ENCODE data around the gene INPP5A. TPM values are rescaled to one million over a fixed set of nuclear protein-coding genes. Genes with fewer than 3 reads are reported as not detected.

Gene INPP5A
- total RNA-seq, 1 experiment from 2014 or later, result 44.5 TPM

GRCh38 chr10:132748545-132749370, 211.2 kb downstream of the INPP5A start:
- H3K27me3 ChIP-seq (replicated peaks; ENCODE audit: control insufficient read depth, insufficient read depth, low read length), result no peaks in the 10 kb centered on the region
- Mint-ChIP-seq H3K36me3 (ENCODE audit: insufficient read depth, unreplicated experiment) (peaks cover 6% of the 10 kb centered on the region), H3K4me3 (ENCODE audit: unreplicated experiment) (no peak overlapping the region), H3K27ac (ENCODE audit: unreplicated experiment) (no peak overlapping the region), H3K4me1 (ENCODE audit: low read depth, unreplicated experiment) (no peaks in the 10 kb centered on the region), H3K9me3 (ENCODE audit: unreplicated experiment) (no peaks in the 10 kb centered on the region), H3K27me3 (ENCODE audit: insufficient read depth, unreplicated experiment) (no peaks in the 10 kb centered on the region)
- no peak for DNase-seq
- no peaks in the 10 kb centered on the region for H3K4me1 ChIP-seq
- TF ChIP-seq CTCF (IDR thresholded peaks at IDR 0.05; ENCODE audit: insufficient read depth in 1 of 2, low read depth in 1 of 2, low read length in 1 of 2, severe bottlenecking in 1 of 2, unreplicated experiment in 1 of 2), result no peak
- H3K36me3 ChIP-seq (ENCODE audit: control insufficient read depth, insufficient read depth, low read length), result 0 out of 2 replicates have a peak, but pooled peaks cover 2% of the 10 kb centered on the region
- no peak overlapping the region for H3K4me3 ChIP-seq (ENCODE audit: low read depth, low read length)
- ChIA-PET CTCF (no interaction called here), POLR2A (no interaction called here)
- H3K9me3 ChIP-seq, result no peaks in the 10 kb centered on the region
- intact Hi-C loops (cut with micrococcal nuclease; ENCODE audit: unreplicated experiment), result no loop called here
- BruUV-seq (replicated peaks), result no TSS peak

GRCh38 chr10:132749371-132749795, 211.8 kb downstream of the INPP5A start:
- no peak for TF ChIP-seq CTCF (IDR thresholded peaks at IDR 0.05; ENCODE audit: insufficient read depth in 1 of 2, low read depth in 1 of 2, low read length in 1 of 2, severe bottlenecking in 1 of 2, unreplicated experiment in 1 of 2)

GRCh38 chr10:132750936-132751335, 213.3 kb downstream of the INPP5A start:
- ChIA-PET POLR2A (no interaction called here), CTCF (no interaction called here)
- H3K27me3 ChIP-seq (replicated peaks; ENCODE audit: control insufficient read depth, insufficient read depth, low read length), result no peaks in the 10 kb centered on the region
- Mint-ChIP-seq H3K27ac (ENCODE audit: unreplicated experiment) (no peak overlapping the region), H3K4me1 (ENCODE audit: low read depth, unreplicated experiment) (no peaks in the 10 kb centered on the region), H3K27me3 (ENCODE audit: insufficient read depth, unreplicated experiment) (no peaks in the 10 kb centered on the region), H3K36me3 (ENCODE audit: insufficient read depth, unreplicated experiment) (peaks cover 14% of the 10 kb centered on the region), H3K9me3 (ENCODE audit: unreplicated experiment) (peaks cover 14% of the 10 kb centered on the region), H3K4me3 (ENCODE audit: unreplicated experiment) (no peak overlapping the region)
- no TSS peak for BruUV-seq (replicated peaks)
- H3K36me3 ChIP-seq (ENCODE audit: control insufficient read depth, insufficient read depth, low read length), result peaks cover 2% of the 10 kb centered on the region; the same call in 1 of the 2 replicates
- intact Hi-C loops (cut with micrococcal nuclease; ENCODE audit: unreplicated experiment), result no loop called here
- H3K4me3 ChIP-seq (ENCODE audit: low read depth, low read length), result no peak overlapping the region
- TF ChIP-seq CTCF (IDR thresholded peaks at IDR 0.05; ENCODE audit: insufficient read depth in 1 of 2, low read depth in 1 of 2, low read length in 1 of 2, severe bottlenecking in 1 of 2, unreplicated experiment in 1 of 2), result no peak
- DNase-seq, result no peak
- no peaks in the 10 kb centered on the region for H3K9me3 ChIP-seq
- no peaks in the 10 kb centered on the region for H3K4me1 ChIP-seq

More at GRCh38 chr10:132749371-132749795, 211.8 kb downstream of the INPP5A start:
- BruUV-seq (replicated peaks), result no TSS peak
- no peak overlapping the region for H3K4me3 ChIP-seq (ENCODE audit: low read depth, low read length)
- Mint-ChIP-seq H3K4me3 (ENCODE audit: unreplicated experiment) (no peak overlapping the region), H3K27ac (ENCODE audit: unreplicated experiment) (no peak overlapping the region), H3K36me3 (ENCODE audit: insufficient read depth, unreplicated experiment) (peaks cover 6% of the 10 kb centered on the region), H3K9me3 (ENCODE audit: unreplicated experiment) (no peaks in the 10 kb centered on the region), H3K4me1 (ENCODE audit: low read depth, unreplicated experiment) (no peaks in the 10 kb centered on the region), H3K27me3 (ENCODE audit: insufficient read depth, unreplicated experiment) (no peaks in the 10 kb centered on the region)
- CTCF ChIA-PET, result no interaction called here
- H3K36me3 ChIP-seq (ENCODE audit: control insufficient read depth, insufficient read depth, low read length), result 0 out of 2 replicates have a peak, but pooled peaks cover 2% of the 10 kb centered on the region
- DNase-seq, result no peak
- H3K4me1 ChIP-seq, result no peaks in the 10 kb centered on the region
- intact Hi-C loops (cut with micrococcal nuclease; ENCODE audit: unreplicated experiment), result no loop called here
- POLR2A ChIA-PET, result no interaction called here
- no peaks in the 10 kb centered on the region for H3K9me3 ChIP-seq
- H3K27me3 ChIP-seq (replicated peaks; ENCODE audit: control insufficient read depth, insufficient read depth, low read length), result no peaks in the 10 kb centered on the region
